HG03135 (cell line): ENCODE data around the gene CHD6.

ENCODE experiments used
- ATAC-seq: cut with Tn5 transposase; IDR thresholded peaks from one replicate; pipeline ENCODE4 v1.9.1; 2021; ENCODE audit warnings: mild to moderate bottlenecking, moderate library complexity; ENCODE audit not compliant: unreplicated experiment

The CHD6 gene

GRCh38 chr20:41508335-41508734 lies 109.8 kb downstream of the CHD6 start:
- ATAC-seq: no peak

GRCh38 chr20:41507851-41508250 lies 110.3 kb downstream of the CHD6 start:
- no peak for ATAC-seq

GRCh38 chr20:41507436-41507835 lies 110.7 kb downstream of the CHD6 start:
- no peak for ATAC-seq

- no peak for ATAC-seq
Observed at GRCh38 chr20:41506192-41506915, 111.8 kb downstream of the CHD6 start.

- ATAC-seq: no peak
Observed at GRCh38 chr20:41505184-41505583, 113.0 kb downstream of the CHD6 start.

- no peak for ATAC-seq
Observed at GRCh38 chr20:41501376-41501775, 116.8 kb downstream of the CHD6 start.

- no peak for ATAC-seq
Observed at GRCh38 chr20:41499961-41500725, 118.0 kb downstream of the CHD6 start.

- ATAC-seq: no peak
Observed at GRCh38 chr20:41499064-41499463, 119.1 kb downstream of the CHD6 start.

GRCh38 chr20:41497186-41497895 lies 120.8 kb downstream of the CHD6 start:
- no peak for ATAC-seq

- no peak for ATAC-seq
Observed at GRCh38 chr20:41494451-41494850, 123.7 kb downstream of the CHD6 start.

- ATAC-seq: no peak
Observed at GRCh38 chr20:41483553-41483930, 134.6 kb downstream of the CHD6 start.

- ATAC-seq: no peak
Observed at GRCh38 chr20:41482647-41483552, 135.3 kb downstream of the CHD6 start.

- no peak for ATAC-seq
Observed at GRCh38 chr20:41480054-41480770, 138.0 kb downstream of the CHD6 start.

- no peak for ATAC-seq
Observed at GRCh38 chr20:41479113-41479512, 139.1 kb downstream of the CHD6 start.

GRCh38 chr20:41478026-41478425 lies 140.2 kb downstream of the CHD6 start:
- ATAC-seq: no peak

GRCh38 chr20:41476446-41476845 lies 141.7 kb downstream of the CHD6 start:
- ATAC-seq: no peak

- no peak for ATAC-seq
Observed at GRCh38 chr20:41476013-41476441, 142.2 kb downstream of the CHD6 start.

GRCh38 chr20:41475503-41475902 lies 142.7 kb downstream of the CHD6 start:
- ATAC-seq: no peak

GRCh38 chr20:41470362-41471095 lies 147.6 kb downstream of the CHD6 start:
- ATAC-seq: no peak
